ENCODE data around the gene KCNE2. TPM values are rescaled to one million over a fixed set of nuclear protein-coding genes. Genes with fewer than 3 reads are reported as not detected.

The KCNE2 gene
- polyA plus RNA-seq, 1 donor (not counting 4 experiments of a cell fraction or from before 2014, with no cell fraction given): not detected

GRCh38 chr21:34364921-34365320, 1.1 kb downstream of the KCNE2 start:
- Histone ChIP-seq H3K4me1 (ENCODE audit: control insufficient read depth, extremely low read depth, insufficient read depth, low read length) (peaks cover 10% of the 10 kb centered on the region), H3K9ac (ENCODE audit: control insufficient read depth, extremely low read depth, insufficient read depth, low read length) (no peak overlapping the region)
- FAIRE-seq: no peak

GRCh38 chr21:34365809-34366208, 2.0 kb downstream of the KCNE2 start:
- no peaks in the 10 kb centered on the region for H3K9me3 ChIP-seq (ENCODE audit: control insufficient read depth, low read depth, low read length)
- no peaks in the 10 kb centered on the region for H3K36me3 ChIP-seq (ENCODE audit: control insufficient read depth in 2 of 2, extremely low read depth in 1 of 2, insufficient read depth in 2 of 2, low read length in 2 of 2)
- no peaks in the 10 kb centered on the region for H3K79me2 ChIP-seq (ENCODE audit: control insufficient read depth, insufficient read depth, low read length)
- H3K4me1 ChIP-seq (ENCODE audit: control insufficient read depth, extremely low read depth, insufficient read depth, low read length): peaks cover 10% of the 10 kb centered on the region
- H3K4me3 ChIP-seq (ENCODE audit: control insufficient read depth in 2 of 3, extremely low read depth in 1 of 3, insufficient read depth in 2 of 3, low read depth in 1 of 3, low read length in 3 of 3): no peak overlapping the region
- H3K27me3 ChIP-seq (ENCODE audit: control insufficient read depth, extremely low read depth, insufficient read depth, low read length): peaks cover 6% of the 10 kb centered on the region
- FAIRE-seq (no peak), DNase-seq (ENCODE audit: low read depth, low spot score) (no peak)
- no peak overlapping the region for H2AFZ ChIP-seq (ENCODE audit: control insufficient read depth, low read length)
- H3K4me2 ChIP-seq (ENCODE audit: control insufficient read depth, extremely low read depth, insufficient read depth, low read depth, low read length): no peak overlapping the region
- no peak overlapping the region for H3K9ac ChIP-seq (ENCODE audit: control insufficient read depth, extremely low read depth, insufficient read depth, low read length)
- no peaks in the 10 kb centered on the region for H4K20me1 ChIP-seq (ENCODE audit: control insufficient read depth, extremely low read depth, insufficient read depth, low read length)
- no peaks in the 10 kb centered on the region for H3K9me1 ChIP-seq (ENCODE audit: control insufficient read depth, extremely low read depth, insufficient read depth, low read length)
- H3K27ac ChIP-seq (ENCODE audit: control insufficient read depth, insufficient read depth, low read length): no peak overlapping the region
- dilution Hi-C loops (cut with MboI; ENCODE audit: extremely low pct_ligation_motif_present, low sequenced_read_pairs): no loop called here
- TF ChIP-seq CTCF (optimal IDR thresholded peaks at IDR 0.05 in 1 of 3, IDR thresholded peaks at IDR 0.05 in 1 of 3, conservative IDR thresholded peaks at IDR 0.05 in 1 of 3; ENCODE audit: extremely low read depth in 1 of 3, insufficient read depth in 2 of 3, low read length in 3 of 3): no peak
- TF ChIP-seq EZH2 (IDR thresholded peaks at IDR 0.05; ENCODE audit: low read length): no peak

More at GRCh38 chr21:34364921-34365320, 1.1 kb downstream of the KCNE2 start:
- Histone ChIP-seq H3K9me3 (ENCODE audit: control insufficient read depth, low read depth, low read length) (no peaks in the 10 kb centered on the region), H2AFZ (ENCODE audit: control insufficient read depth, low read length) (no peak overlapping the region), H3K36me3 (ENCODE audit: control insufficient read depth in 2 of 2, extremely low read depth in 1 of 2, insufficient read depth in 2 of 2, low read length in 2 of 2) (no peaks in the 10 kb centered on the region), H3K4me2 (ENCODE audit: control insufficient read depth, extremely low read depth, insufficient read depth, low read depth, low read length) (no peak overlapping the region), H3K79me2 (ENCODE audit: control insufficient read depth, insufficient read depth, low read length) (no peaks in the 10 kb centered on the region), H4K20me1 (ENCODE audit: control insufficient read depth, extremely low read depth, insufficient read depth, low read length) (no peaks in the 10 kb centered on the region), H3K27ac (ENCODE audit: control insufficient read depth, insufficient read depth, low read length) (no peak overlapping the region), H3K9me1 (ENCODE audit: control insufficient read depth, extremely low read depth, insufficient read depth, low read length) (no peaks in the 10 kb centered on the region), H3K4me3 (ENCODE audit: control insufficient read depth in 2 of 3, extremely low read depth in 1 of 3, insufficient read depth in 2 of 3, low read depth in 1 of 3, low read length in 3 of 3) (no peak overlapping the region), H3K27me3 (ENCODE audit: control insufficient read depth, extremely low read depth, insufficient read depth, low read length) (peaks cover 9% of the 10 kb centered on the region)
- DNase-seq (ENCODE audit: low read depth, low spot score): no peak
- no peak for TF ChIP-seq EZH2 (IDR thresholded peaks at IDR 0.05; ENCODE audit: low read length)
- no peak for TF ChIP-seq CTCF (optimal IDR thresholded peaks at IDR 0.05 in 1 of 3, IDR thresholded peaks at IDR 0.05 in 1 of 3, conservative IDR thresholded peaks at IDR 0.05 in 1 of 3; ENCODE audit: extremely low read depth in 1 of 3, insufficient read depth in 2 of 3, low read length in 3 of 3)
- dilution Hi-C loops (cut with MboI; ENCODE audit: extremely low pct_ligation_motif_present, low sequenced_read_pairs): no loop called here

Data from keratinocyte (primary cell).